Body of pancreas (tissue), 4 donors: Measurements from ENCODE around the gene BHLHA9. TPM values are rescaled to one million over a fixed set of nuclear protein-coding genes. Genes with fewer than 3 reads are reported as not detected.
A peak's percentile ranks its signal among the peaks of the same experiment; 100 is the strongest.

Experiments used
- ATAC-seq: fragments of 150-250 bp; one replicate; pipeline ENCODE4 v1.9.1; 2016
- DNase-seq, 4 donors: peaks; one replicate each; pipeline ENCODE4 v3.0.0-alpha.2; 2019
- H3K27ac ChIP-seq, 4 donors: fragments of 200-600 bp; sonication (generic); 1 replicate in 3 of 4; 2 replicates in 1 of 4; pipeline versions ENCODE4 v1.5.1 to v1.6.1; 2016 to 2019; ENCODE audit warnings: mild to moderate bottlenecking in 1 of 4, mixed read lengths in 1 of 4, moderate library complexity in 1 of 4
- H3K27me3 ChIP-seq, 2 donors: fragments of 200-600 bp; sonication (generic); one replicate each; pipeline ENCODE4 v1.6.0; 2016; ENCODE audit warnings: mild to moderate bottlenecking in 1 of 2
- H3K36me3 ChIP-seq, 2 donors: fragments of 200-600 bp; sonication (generic); replicated peaks in 1 of 2; 2 replicates each; pipeline ENCODE4 v1.5.1; 2016; ENCODE audit warnings: low read depth in 2 of 2; ENCODE audit not compliant: insufficient read depth in 1 of 2
- H3K4me1 ChIP-seq: fragments of 200-600 bp; sonication (generic); one replicate; pipeline ENCODE4 v1.6.0; 2016
- H3K4me3 ChIP-seq, 2 donors: fragments of 200-600 bp; sonication (generic); 1 replicate in 1 of 2; 2 replicates in 1 of 2; pipeline ENCODE4 v1.5.1; 2016 to 2019
- H3K9me3 ChIP-seq, 3 donors: fragments of 200-600 bp; sonication (generic); 1 replicate in 2 of 3; 2 replicates in 1 of 3; pipeline ENCODE4 v1.5.1; 2016
- CTCF ChIP-seq, 7 experiments: fragments of 450-650 bp in 4 of 7; fragments of 200-600 bp in 3 of 7; sonication (generic) in 3 of 7; IDR thresholded peaks; one replicate each; pipeline ENCODE4 v1.5.1; 2016 to 2019; ENCODE audit warnings: antibody characterized with exemption in 7 of 7
- POLR2A ChIP-seq, 3 donors: fragments of 450-650 bp; IDR thresholded peaks; one replicate each; pipeline ENCODE4 v1.6.1; 2016; ENCODE audit warnings: antibody characterized with exemption in 3 of 3, mild to moderate bottlenecking in 2 of 3
- WGBS, 2 donors: methylation state at CpG; one replicate each; pipeline ENCODE4 v1.1.5; 2017; 5-methylcytosine and 5-hydroxymethylcytosine counted together
- intact Hi-C: fragments of 100-400 bp; cut with DNase I; formaldehyde crosslinking; loops from one replicate; pipeline ENCODE4 v1.15.1; 2023
- total RNA-seq, 2 donors: library from RNA; depleted of rRNA; stranded (reverse); fragments of >200 nt; gene quantifications; one replicate each; pipeline ENCODE4 v1.1.0, GENCODE V29; 2016

BHLHA9 gene
- total RNA-seq, 2 donors from 2014 or later: not detected

DNA sequence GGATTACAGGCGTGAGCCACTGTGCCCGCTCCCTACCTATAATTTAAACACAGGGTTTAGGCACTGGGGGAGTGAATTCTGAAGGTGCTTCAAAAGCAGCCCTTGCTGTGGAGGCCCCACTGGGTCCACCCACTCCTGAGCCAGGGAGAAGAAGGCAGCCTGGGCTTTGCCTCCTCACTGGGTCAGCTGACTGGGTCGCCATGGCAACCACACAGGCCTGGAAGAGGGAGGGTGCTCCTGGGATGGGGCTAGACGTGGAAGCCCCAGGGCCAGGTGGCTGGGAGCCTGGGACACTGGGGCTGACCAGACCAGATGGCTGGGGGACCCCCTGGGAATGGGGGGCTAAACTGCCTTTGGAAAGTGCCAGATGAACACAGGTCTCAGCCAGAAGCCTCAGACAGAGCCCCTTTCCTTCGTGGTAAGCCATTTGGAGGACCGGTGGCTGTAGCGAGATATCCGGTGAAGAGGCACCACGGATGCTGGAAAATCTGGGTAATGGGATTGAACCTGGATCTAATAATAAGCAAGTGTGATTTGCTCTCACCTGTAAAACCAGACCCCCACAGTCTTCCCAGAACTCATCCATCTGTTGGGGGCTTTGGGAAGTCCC lies 42.1 kb downstream of the BHLHA9 start:
- TF ChIP-seq CTCF (IDR thresholded peaks at IDR 0.05) (no peak), POLR2A (IDR thresholded peaks at IDR 0.05) (no peak)
- Histone ChIP-seq H3K27me3 (peaks cover 0 to 5% of the 10 kb centered on the region in 2 donors), H3K36me3 (no peaks in the 10 kb centered on the region), H3K27ac (no peak overlapping the region), H3K9me3 (no peaks in the 10 kb centered on the region), H3K4me1 (no peaks in the 10 kb centered on the region), H3K4me3 (no peak overlapping the region)
- peak in 3 of 4 donors; percentile 9 to 22 (median 18) for DNase-seq
- no peak for ATAC-seq
- 58 to 77% methylated on average over 6 to 8 of the region's 9 CpGs for WGBS, 2 donors
- intact Hi-C loops: no loop called here

- ATAC-seq (no peak), DNase-seq (no peak)
- TF ChIP-seq CTCF (IDR thresholded peaks at IDR 0.05): no peak
- TF ChIP-seq POLR2A (IDR thresholded peaks at IDR 0.05): no peak
- Histone ChIP-seq H3K36me3 (no peaks in the 10 kb centered on the region), H3K27me3 (peaks cover 0 to 5% of the 10 kb centered on the region in 2 donors), H3K27ac (no peak overlapping the region), H3K4me3 (no peak overlapping the region), H3K4me1 (no peaks in the 10 kb centered on the region), H3K9me3 (no peaks in the 10 kb centered on the region)
- 60 to 70% methylated on average over 8 of the region's 8 CpGs for WGBS, 2 donors
- intact Hi-C loops: no loop called here
Measured at GRCh38 chr17:1313270-1314005, 43.2 kb downstream of the BHLHA9 start.

GRCh38 chr17:1315409-1315808 lies 45.2 kb downstream of the BHLHA9 start:
- H3K4me3 ChIP-seq: no peak overlapping the region
- TF ChIP-seq CTCF (IDR thresholded peaks at IDR 0.05) (no peak), POLR2A (IDR thresholded peaks at IDR 0.05) (no peak)
- no peaks in the 10 kb centered on the region for H3K9me3 ChIP-seq
- H3K4me1 ChIP-seq: no peaks in the 10 kb centered on the region
- intact Hi-C loops: no loop called here
- DNase-seq (no peak), ATAC-seq (no peak)
- H3K27me3 ChIP-seq: peaks cover 0 to 5% of the 10 kb centered on the region in 2 donors
- H3K27ac ChIP-seq: no peak overlapping the region
- no peaks in the 10 kb centered on the region for H3K36me3 ChIP-seq
- WGBS, 2 donors: 56 to 83% methylated on average over 8 to 10 of the region's 10 CpGs

DNA sequence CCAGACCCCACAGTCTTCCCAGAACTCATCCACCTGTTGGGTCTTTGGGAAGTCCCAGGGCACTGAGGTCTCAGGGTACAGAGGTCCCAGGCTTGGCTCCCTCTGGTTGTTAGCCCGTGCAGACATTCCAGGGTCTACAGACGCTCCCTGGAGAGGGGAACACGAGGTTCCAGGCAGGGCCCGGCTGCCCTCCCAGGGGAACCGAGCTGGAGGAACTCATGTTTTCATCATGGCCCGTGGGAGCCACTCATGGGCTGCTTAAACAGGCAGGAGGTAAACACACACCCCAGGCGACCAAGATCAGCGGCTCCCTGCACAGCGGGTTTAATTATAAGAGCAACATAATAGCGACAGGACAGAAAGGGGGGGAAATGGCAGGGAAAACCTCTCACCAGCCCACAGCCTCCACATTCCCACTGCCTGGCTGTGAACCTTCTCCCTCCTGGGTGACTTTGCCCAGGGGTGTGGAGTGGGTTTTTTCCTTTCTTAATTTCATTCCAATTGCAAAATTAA lies 45.7 kb downstream of the BHLHA9 start:
- TF ChIP-seq CTCF (IDR thresholded peaks at IDR 0.05) (no peak), POLR2A (IDR thresholded peaks at IDR 0.05) (no peak)
- no peaks in the 10 kb centered on the region for H3K4me1 ChIP-seq
- WGBS, 2 donors: 56 to 57% methylated on average over 7 to 10 of the region's 10 CpGs
- intact Hi-C loops: no loop called here
- no peak overlapping the region for H3K4me3 ChIP-seq
- no peak overlapping the region for H3K27ac ChIP-seq
- DNase-seq (no peak), ATAC-seq (no peak)
- no peaks in the 10 kb centered on the region for H3K36me3 ChIP-seq
- no peaks in the 10 kb centered on the region for H3K9me3 ChIP-seq
- peaks cover 0 to 5% of the 10 kb centered on the region in 2 donors for H3K27me3 ChIP-seq

Other genes starting within 250 kb of the BHLHA9 start
- 10 to 100 TPM; 32.4 to 46.8 TPM for gene ABR, start 90.5 kb upstream of the BHLHA9 start, total RNA-seq
- gene TRARG1, start 9.2 kb downstream of the BHLHA9 start, total RNA-seq: 10 to 100 TPM in 1 of 2 donors, 1 to 10 TPM in 1; 1.0 to 23.4 TPM
- gene YWHAE, start 129.8 kb downstream of the BHLHA9 start, total RNA-seq: 100 to 1,000 TPM; 301 to 378 TPM
- gene CRK, start 185.8 kb downstream of the BHLHA9 start, total RNA-seq: 10 to 100 TPM; 27.7 to 35.5 TPM
- gene MYO1C, start 222.2 kb downstream of the BHLHA9 start, total RNA-seq: 10 to 100 TPM; 77.3 to 94.6 TPM
- gene INPP5K, start 246.2 kb downstream of the BHLHA9 start, total RNA-seq: 10 to 100 TPM; 26.4 to 34.2 TPM